Activated naive CD4-positive, alpha-beta T cell treated with anti-CD3 and anti-CD28 coated beads, Interleukin-2, amount 50 U/mL, for 72 hours (primary cell): ENCODE measurements around the gene APOB. TPM values are rescaled to one million over a fixed set of nuclear protein-coding genes. Genes with fewer than 3 reads are reported as not detected.
"Not testable (repeated sequence)": the region's sequence is repeated elsewhere in the genome, so short reads cannot be mapped to it uniquely, and the experiment has no call there.

ENCODE experiments used
- ATAC-seq, 2 donors: fragments of 150-1000 bp; cut with Tn5 transposase; 2 replicates each; pipeline ENCODE4 v1.10.0; 2021; ENCODE audit warnings: mild to moderate bottlenecking in 2 of 2, moderate library complexity in 2 of 2
- DNase-seq, 2 donors: peaks; one replicate each; pipeline ENCODE4 v3.0.0; 2021 to 2022; ENCODE audit warnings: low spot score in 2 of 2
- H3K27ac Mint-ChIP-seq, 2 donors: one replicate each; pipeline ENCODE4 v1.8.0; 2022; ENCODE audit warnings: mild to moderate bottlenecking in 2 of 2, mixed read lengths in 2 of 2
- H3K36me3 Mint-ChIP-seq, 2 donors: one replicate each; pipeline ENCODE4 v1.8.0; 2022; ENCODE audit warnings: mixed read lengths in 2 of 2
- H3K9me3 Mint-ChIP-seq, 2 donors: one replicate each; pipeline ENCODE4 v1.8.0; 2022; ENCODE audit warnings: mixed read lengths in 2 of 2
- total RNA-seq, 2 donors: library from RNA; stranded (reverse); gene quantifications; one replicate each; pipeline ENCODE4 v1.2.3, GENCODE V29; 2022

The APOB gene
- total RNA-seq, 2 donors from 2014 or later = not detected

DNA sequence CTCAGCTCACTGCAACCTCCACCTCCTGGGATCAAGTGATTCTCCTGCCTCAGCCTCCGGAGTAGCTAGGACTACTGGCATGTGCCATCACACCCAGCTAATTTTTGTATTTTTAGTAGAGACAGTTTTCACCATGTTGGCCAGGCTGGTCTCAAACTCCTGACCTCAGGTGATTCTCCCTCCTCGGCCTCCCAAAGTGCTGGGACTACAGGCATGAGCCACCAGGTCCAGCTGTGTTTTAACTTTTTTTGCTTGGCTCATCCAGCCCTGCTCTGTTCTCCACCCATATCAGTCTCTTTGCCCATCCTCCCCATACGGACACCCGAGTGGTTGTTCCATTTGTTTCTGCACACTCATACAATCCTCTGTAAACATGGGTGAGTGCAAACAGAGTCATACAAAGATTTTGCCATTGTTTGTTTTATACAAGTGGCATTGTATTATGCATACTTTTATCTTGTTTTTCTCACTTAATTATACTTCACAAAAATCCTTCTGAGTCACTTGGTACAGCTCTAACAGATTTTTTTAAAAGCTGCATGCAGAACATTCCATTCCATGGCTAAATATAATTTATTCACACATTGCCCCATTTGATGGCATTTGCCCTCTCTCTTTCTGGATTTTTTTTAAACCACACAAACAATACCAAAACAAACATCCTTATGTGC, 5.3 kb downstream of the APOB start:
- Mint-ChIP-seq H3K9me3 (peaks cover 0 to 3% of the 10 kb centered on the region in 2 donors), H3K36me3 (no peaks in the 10 kb centered on the region), H3K27ac (no peak overlapping the region)
- DNase-seq (no peak), ATAC-seq (no peak)

DNA sequence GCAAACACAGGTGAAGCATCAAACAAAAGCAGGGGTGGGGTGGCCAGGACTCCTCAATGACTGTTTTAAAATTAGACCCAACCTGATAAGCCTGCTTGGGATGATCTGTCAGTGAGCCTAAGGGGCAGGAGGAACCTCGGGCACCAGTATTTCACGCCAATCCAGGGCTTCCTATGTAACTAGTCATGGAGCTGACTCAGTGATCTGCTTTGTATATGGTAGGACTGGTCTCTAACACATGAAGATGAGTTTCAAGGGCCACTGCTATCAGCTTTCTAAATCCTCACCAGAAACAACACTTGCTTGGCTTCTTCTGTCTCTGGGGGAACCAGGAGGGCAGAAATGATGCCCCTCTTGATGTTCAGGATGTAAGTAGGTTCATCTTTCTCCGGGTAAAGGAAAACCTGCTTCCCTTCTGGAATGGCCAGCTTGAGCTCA, 6.2 kb downstream of the APOB start:
- DNase-seq (no peak), ATAC-seq (no peak)
- H3K9me3 Mint-ChIP-seq = peaks cover 0 to 3% of the 10 kb centered on the region in 2 donors
- H3K36me3 Mint-ChIP-seq = no peaks in the 10 kb centered on the region
- no peak overlapping the region for H3K27ac Mint-ChIP-seq

- peaks cover 0 to 3% of the 10 kb centered on the region in 2 donors for H3K9me3 Mint-ChIP-seq
- no peak overlapping the region for H3K27ac Mint-ChIP-seq
- no peak for ATAC-seq
- no peak for DNase-seq
- no peaks in the 10 kb centered on the region for H3K36me3 Mint-ChIP-seq
Observed at GRCh38 chr2:21036708-21037670, 6.9 kb downstream of the APOB start.

DNA sequence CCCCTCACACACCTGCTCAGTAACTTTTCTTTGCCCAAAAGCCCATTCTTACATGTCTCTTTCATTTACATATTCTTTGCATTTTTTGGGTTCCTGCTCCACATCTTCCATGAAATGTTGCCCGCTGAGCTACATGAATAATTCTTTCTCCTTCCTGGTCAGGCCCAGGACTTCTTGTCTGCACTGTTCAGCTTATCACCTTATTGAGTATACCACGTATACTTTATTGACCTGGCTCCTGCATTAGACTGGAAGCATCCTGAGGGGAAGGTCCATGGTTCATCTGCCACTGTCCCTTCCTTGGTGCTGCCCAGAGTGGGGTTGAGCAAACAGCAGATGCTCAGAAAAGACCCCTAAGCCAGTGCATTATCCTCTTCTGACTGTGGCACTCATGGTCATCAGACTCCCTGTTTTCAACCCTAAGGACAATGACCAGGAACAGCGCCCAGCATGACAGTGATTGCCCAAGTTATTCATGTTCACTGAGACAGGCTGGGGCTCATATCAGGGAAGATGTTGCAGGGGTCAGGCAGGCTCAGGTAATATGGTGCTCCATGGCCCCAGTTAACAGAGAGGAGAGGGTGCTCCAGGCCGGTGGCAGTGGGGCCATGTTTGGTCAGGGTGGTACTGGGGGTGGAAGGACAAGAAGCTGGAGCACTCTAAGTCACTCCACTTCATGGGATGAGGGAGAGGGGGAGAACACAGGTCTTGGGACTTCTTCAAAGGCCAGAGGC, 7.7 kb downstream of the APOB start:
- DNase-seq = no peak
- peaks cover 0 to 3% of the 10 kb centered on the region in 2 donors for H3K9me3 Mint-ChIP-seq

DNA sequence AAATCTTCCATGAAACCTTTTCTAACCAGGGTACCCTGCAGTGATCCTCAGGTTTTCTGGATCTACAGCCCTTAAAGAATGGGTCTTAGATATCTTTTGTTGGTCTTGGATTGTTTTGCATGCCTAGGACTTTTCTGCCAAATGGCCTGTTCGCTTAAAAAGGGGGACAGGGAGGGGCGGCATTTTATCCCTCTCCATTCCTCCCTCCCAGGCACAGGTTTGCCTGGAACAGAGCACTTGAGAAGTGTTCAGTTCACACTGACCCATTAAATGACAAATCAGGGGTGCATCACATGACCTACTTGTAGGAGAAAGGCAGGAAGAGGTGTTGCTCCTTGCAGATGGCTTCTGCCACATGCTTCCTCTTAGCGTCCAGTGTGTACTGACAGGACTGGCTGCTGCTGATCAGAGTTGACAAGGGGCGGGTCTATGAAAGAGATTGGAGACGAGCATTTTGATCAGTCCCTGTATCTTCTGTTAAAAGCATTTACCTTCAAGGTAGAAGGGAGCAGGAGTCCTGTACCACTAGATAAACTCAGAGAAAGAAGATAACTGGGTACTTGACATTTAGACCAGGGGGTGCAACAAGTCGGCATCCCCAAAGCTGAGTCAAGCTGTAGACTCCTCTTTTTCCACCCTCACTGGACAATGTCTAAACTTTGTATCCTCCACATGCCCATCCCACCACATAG, 8.4 kb downstream of the APOB start:
- no peak for DNase-seq
- H3K9me3 Mint-ChIP-seq = peaks cover 0 to 3% of the 10 kb centered on the region in 2 donors
- ATAC-seq = no peak
- H3K36me3 Mint-ChIP-seq = no peaks in the 10 kb centered on the region
- H3K27ac Mint-ChIP-seq = no peak overlapping the region

More for the DNA sequence above, 7.7 kb downstream of the APOB start:
- H3K27ac Mint-ChIP-seq = no peak overlapping the region
- no peak for ATAC-seq
- H3K36me3 Mint-ChIP-seq = no peaks in the 10 kb centered on the region

DNA sequence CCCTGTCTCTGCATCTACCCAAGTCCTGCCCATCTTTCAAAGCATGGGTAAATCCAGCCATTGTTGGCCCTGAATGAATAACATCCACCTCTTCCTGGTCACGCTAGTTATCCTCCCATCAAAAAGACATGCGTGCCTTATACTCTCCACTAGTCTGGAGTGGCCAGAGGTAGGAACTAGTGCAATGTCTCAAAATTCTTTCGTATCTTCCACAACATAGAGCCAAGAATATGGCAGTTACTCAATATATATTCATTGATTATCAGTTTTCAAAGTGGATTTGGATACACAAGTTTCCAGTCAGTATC, 8.9 kb downstream of the APOB start:
- H3K9me3 Mint-ChIP-seq = peaks cover 0 to 3% of the 10 kb centered on the region in 2 donors
- H3K36me3 Mint-ChIP-seq = no peaks in the 10 kb centered on the region
- DNase-seq = no peak
- ATAC-seq = no peak
- H3K27ac Mint-ChIP-seq = no peak overlapping the region

- H3K27ac Mint-ChIP-seq = no peak overlapping the region
- DNase-seq (no peak), ATAC-seq (no peak)
- no peaks in the 10 kb centered on the region for H3K36me3 Mint-ChIP-seq
- peaks cover 0 to 3% of the 10 kb centered on the region in 2 donors for H3K9me3 Mint-ChIP-seq
Observed at GRCh38 chr2:21034156-21034971, 9.5 kb downstream of the APOB start.

DNA sequence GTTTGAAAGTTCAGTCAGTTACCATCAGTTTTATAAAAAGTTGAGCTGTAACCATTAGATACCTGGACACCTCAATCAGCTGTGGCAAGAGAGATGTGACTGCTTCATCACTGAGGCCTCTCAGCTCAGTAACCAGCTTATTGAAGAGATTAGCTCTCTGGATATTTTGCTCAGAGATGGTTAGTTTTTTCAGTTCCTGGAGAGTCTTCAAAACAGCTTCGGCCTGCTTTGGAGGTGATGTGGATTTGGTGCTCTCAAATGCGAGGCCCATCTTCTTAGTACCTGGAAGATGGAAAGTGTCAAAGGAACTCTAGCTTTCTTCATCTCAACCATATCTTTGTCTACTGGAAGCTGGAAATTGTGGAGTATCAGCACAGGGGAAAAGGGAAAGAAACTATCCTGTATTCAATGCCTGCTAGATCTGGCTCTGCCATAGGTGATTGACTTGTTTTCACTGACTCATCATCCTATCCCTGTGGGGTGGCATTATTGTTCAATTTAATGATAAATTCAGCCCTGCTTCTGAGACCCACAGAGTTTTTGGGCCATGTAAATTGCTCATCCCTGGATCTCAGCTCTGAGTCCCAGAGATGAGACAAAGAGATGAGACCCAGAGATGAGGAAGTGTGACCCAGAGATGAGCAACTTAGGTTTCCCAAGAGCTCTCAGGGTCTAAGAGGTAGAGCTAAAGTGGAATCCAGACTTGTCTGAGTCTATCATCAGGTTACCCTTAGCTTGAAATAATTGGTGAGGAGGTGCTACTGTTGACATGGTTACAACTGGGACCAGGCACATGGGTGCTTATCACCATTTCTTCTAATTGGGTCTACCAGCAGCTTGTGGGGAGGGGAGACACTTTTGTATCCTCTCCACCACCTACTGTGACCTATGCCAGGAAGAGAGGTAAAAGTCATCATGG, 10.4 kb downstream of the APOB start:
- ATAC-seq = no peak
- DNase-seq = no peak
- Mint-ChIP-seq H3K9me3 (peaks cover 0 to 3% of the 10 kb centered on the region in 2 donors), H3K27ac (no peak overlapping the region), H3K36me3 (no peaks in the 10 kb centered on the region)

DNA sequence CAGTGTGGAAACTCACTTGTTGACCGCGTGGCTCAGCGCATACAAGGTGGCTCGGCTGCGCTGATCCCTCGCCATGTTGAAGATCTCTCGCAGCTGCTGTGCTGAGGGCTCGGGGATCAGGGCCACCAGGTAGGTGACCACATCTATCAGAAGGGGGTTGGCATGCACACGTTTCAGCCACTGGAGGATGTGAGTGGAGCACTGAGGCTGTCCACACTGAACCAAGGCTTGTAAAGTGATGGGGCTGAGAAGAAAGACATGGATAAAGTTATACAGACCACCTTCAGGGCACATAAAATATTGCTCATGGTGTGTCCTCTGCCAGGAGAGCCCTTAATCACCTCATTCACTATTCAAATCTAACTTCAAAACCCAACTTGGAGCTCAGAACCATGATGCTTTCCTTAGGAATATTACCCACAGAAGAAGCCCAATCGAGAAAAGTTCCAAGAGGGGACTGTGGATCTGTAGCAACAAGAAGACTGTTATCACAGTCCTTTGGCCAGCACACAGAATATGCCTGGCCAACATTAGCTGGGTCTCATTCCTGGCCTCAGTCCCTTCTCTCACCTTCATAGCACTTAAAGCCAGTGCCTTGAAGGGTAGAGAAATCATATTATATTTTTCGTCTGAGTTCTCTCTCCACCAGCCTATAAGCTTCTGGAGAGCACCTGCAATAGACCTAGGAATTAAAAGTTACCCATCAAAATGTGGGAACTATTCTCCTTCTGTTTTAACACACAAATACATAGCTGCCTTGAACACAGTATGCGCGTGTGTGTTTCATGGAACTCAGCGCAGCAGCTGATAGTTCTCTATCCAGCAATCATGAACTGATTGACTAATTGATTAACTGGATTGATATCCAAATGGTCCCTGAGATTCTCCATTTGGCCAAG, 11.3 kb downstream of the APOB start:
- no peaks in the 10 kb centered on the region for H3K36me3 Mint-ChIP-seq
- H3K9me3 Mint-ChIP-seq = peaks cover 0 to 3% of the 10 kb centered on the region in 2 donors
- H3K27ac Mint-ChIP-seq = no peak overlapping the region
- DNase-seq (no peak), ATAC-seq (no peak)

GRCh38 chr2:21030983-21031968, 12.6 kb downstream of the APOB start:
- no peak for ATAC-seq
- no peaks in the 10 kb centered on the region for H3K36me3 Mint-ChIP-seq

DNA sequence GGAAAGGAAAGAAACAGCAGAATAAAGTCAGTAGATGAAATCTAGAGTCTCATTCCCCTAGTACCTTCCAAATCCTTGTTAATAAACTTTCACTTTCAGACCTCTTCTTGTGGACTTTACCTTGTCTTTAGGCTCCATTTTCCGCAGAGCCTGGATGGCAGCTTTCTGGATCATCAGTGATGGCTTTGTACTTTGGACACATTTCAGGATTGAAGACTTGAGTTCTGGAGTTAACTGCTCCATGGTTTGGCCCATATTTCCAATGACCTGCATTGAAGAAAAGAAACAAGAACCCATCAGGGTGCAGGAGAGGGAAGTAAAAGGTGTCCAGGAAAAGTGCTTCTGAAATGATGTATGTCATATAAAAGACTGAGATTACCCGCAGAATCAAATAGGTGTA, 14.4 kb downstream of the APOB start:
- no peak for DNase-seq
- no peak for ATAC-seq
- no peaks in the 10 kb centered on the region for H3K36me3 Mint-ChIP-seq
- no peaks in the 10 kb centered on the region for H3K9me3 Mint-ChIP-seq
- no peak overlapping the region for H3K27ac Mint-ChIP-seq

More at GRCh38 chr2:21030983-21031968, 12.6 kb downstream of the APOB start:
- DNase-seq = no peak
- Mint-ChIP-seq H3K9me3 (peaks cover 0 to 3% of the 10 kb centered on the region in 2 donors), H3K27ac (no peak overlapping the region)

DNA sequence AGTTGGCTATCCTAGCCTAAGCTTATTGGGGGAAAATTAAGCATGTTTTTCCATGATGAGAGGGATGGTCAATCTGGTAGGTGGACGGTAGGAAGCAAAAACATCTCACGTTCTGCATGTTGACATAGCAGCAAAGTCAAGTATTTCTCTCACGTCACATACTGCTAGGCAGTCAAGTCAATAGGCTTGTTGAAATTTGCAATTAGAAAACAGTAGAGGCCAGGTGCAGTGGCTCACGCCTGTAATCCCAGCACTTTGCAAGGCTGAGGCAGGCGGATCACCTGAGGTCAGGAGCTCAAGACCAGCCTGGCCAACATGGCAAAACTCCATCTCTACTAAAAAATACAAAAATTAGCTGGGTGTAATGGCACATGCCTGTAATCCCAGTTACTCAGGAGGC, 14.9 kb downstream of the APOB start:
- DNase-seq, H3K9me3 Mint-ChIP-seq, ATAC-seq, H3K27ac Mint-ChIP-seq, H3K36me3 Mint-ChIP-seq: not testable (repeated sequence)
